Activated CD8-positive, alpha-beta memory T cell treated with anti-CD3 and anti-CD28 coated beads, Interleukin-2, amount 10 ng/mL, durations not matched to agents 7 days and 5 days (primary cell): ENCODE measurements around the gene IRF2BPL. TPM values are rescaled to one million over a fixed set of nuclear protein-coding genes. Genes with fewer than 3 reads are reported as not detected.
A peak's percentile ranks its signal among the peaks of the same experiment; 100 is the strongest.

Source experiments
- ATAC-seq: fragments of 150-1000 bp; cut with Tn5 transposase; one replicate; pipeline ENCODE4 v1.10.0; 2021; ENCODE audit warnings: moderate library complexity
- CTCF ChIA-PET: fragments of 350-600 bp; sonication (Branson Sonifier 250); formaldehyde crosslinking; loops from one replicate; lab custom pipeline; 2021; ENCODE audit warnings: antibody characterized with exemption; lab: Charles Lee
- DNase-seq: peaks from one replicate; pipeline ENCODE4 v3.0.0-alpha.2; 2020
- H3K27ac Mint-ChIP-seq: one replicate; pipeline ENCODE4 v1.8.0; 2021; ENCODE audit warnings: mild to moderate bottlenecking, mixed read lengths
- H3K27me3 Mint-ChIP-seq: one replicate; pipeline ENCODE4 v1.8.0; 2021; ENCODE audit warnings: mixed read lengths
- H3K36me3 Mint-ChIP-seq: one replicate; pipeline ENCODE4 v1.8.0; 2021; ENCODE audit warnings: mild to moderate bottlenecking, mixed read lengths
- H3K4me1 Mint-ChIP-seq: one replicate; pipeline ENCODE4 v1.8.0; 2021; ENCODE audit warnings: mixed read lengths
- H3K4me3 Mint-ChIP-seq: one replicate; pipeline ENCODE4 v1.8.0; 2021; ENCODE audit warnings: mild to moderate bottlenecking, moderate library complexity, mixed read lengths
- H3K9me3 Mint-ChIP-seq: one replicate; pipeline ENCODE4 v1.8.0; 2022; ENCODE audit warnings: low read depth, mixed read lengths
- total RNA-seq, 2 experiments: library from RNA; stranded (reverse); gene quantifications; one replicate each; pipeline ENCODE4 v1.2.3, GENCODE V29; 2021

The IRF2BPL gene
- total RNA-seq, 2 experiments from 2014 or later = 19.7 to 24.9 TPM

- ATAC-seq (no peak), DNase-seq (no peak)
- H3K27ac Mint-ChIP-seq = no peak overlapping the region
- H3K4me3 Mint-ChIP-seq = no peak overlapping the region
- no peaks in the 10 kb centered on the region for H3K36me3 Mint-ChIP-seq
- CTCF ChIA-PET = interaction anchor here (1.0 to 4.2 kb wide), 11 partner anchors 9 to 173 kb away, joined by 3 to 34 read pairs (median 6); no protein-coding TSS in a partner anchor
- no peaks in the 10 kb centered on the region for H3K27me3 Mint-ChIP-seq
- H3K9me3 Mint-ChIP-seq = no peaks in the 10 kb centered on the region
- H3K4me1 Mint-ChIP-seq = peaks cover 55% of the 10 kb centered on the region
Observed at GRCh38 chr14:77045238-77046162, 17.0 kb upstream of the IRF2BPL start.

- no peak overlapping the region for H3K4me3 Mint-ChIP-seq
- DNase-seq (no peak), ATAC-seq (no peak)
- H3K27me3 Mint-ChIP-seq = no peaks in the 10 kb centered on the region
- CTCF ChIA-PET = interaction anchor here (1.0 to 4.2 kb wide), 8 partner anchors 9 to 169 kb away, joined by 3 to 34 read pairs (median 6); no protein-coding TSS in a partner anchor
- no peak overlapping the region for H3K27ac Mint-ChIP-seq
- H3K36me3 Mint-ChIP-seq = no peaks in the 10 kb centered on the region
- H3K9me3 Mint-ChIP-seq = no peaks in the 10 kb centered on the region
- peaks cover 60% of the 10 kb centered on the region for H3K4me1 Mint-ChIP-seq
Observed at GRCh38 chr14:77044783-77045237, 16.3 kb upstream of the IRF2BPL start.

- H3K27ac Mint-ChIP-seq = peak overlapping the region; percentile 10
- H3K36me3 Mint-ChIP-seq = no peaks in the 10 kb centered on the region
- DNase-seq (no peak), ATAC-seq (no peak)
- H3K4me3 Mint-ChIP-seq = no peak overlapping the region
- CTCF ChIA-PET = interaction anchor here (1.0 to 4.2 kb wide), 8 partner anchors 9 to 168 kb away, joined by 3 to 34 read pairs (median 6); no protein-coding TSS in a partner anchor
- H3K4me1 Mint-ChIP-seq = peaks cover 68% of the 10 kb centered on the region
- no peaks in the 10 kb centered on the region for H3K9me3 Mint-ChIP-seq
- no peaks in the 10 kb centered on the region for H3K27me3 Mint-ChIP-seq
Observed at GRCh38 chr14:77043984-77044485, 15.5 kb upstream of the IRF2BPL start.

GRCh38 chr14:77043177-77043983 is 14.9 kb upstream of the IRF2BPL start:
- peak; percentile 73 for DNase-seq

GRCh38 chr14:77041881-77042545 is 13.5 kb upstream of the IRF2BPL start:
- Mint-ChIP-seq H3K36me3 (no peaks in the 10 kb centered on the region), H3K27ac (peak overlapping the region; percentile 97), H3K4me3 (no peak overlapping the region), H3K4me1 (peaks cover 88% of the 10 kb centered on the region), H3K9me3 (no peaks in the 10 kb centered on the region), H3K27me3 (no peaks in the 10 kb centered on the region)
- CTCF ChIA-PET = interaction anchor here (0.6 to 4.2 kb wide), 13 partner anchors 8 to 169 kb away, joined by 3 to 34 read pairs (median 4); no protein-coding TSS in a partner anchor
- DNase-seq (no peak), ATAC-seq (no peak)

More at GRCh38 chr14:77043177-77043983, 14.9 kb upstream of the IRF2BPL start:
- Mint-ChIP-seq H3K27me3 (no peaks in the 10 kb centered on the region), H3K4me3 (no peak overlapping the region), H3K27ac (peak overlapping the region; percentile 65), H3K36me3 (no peaks in the 10 kb centered on the region), H3K4me1 (peaks cover 74% of the 10 kb centered on the region), H3K9me3 (no peaks in the 10 kb centered on the region)
- CTCF ChIA-PET = interaction anchor here (0.9 to 4.2 kb wide), 13 partner anchors 9 to 167 kb away, joined by 3 to 34 read pairs (median 6); no protein-coding TSS in a partner anchor
- ATAC-seq = peak; percentile 20

GRCh38 chr14:77040741-77041653 is 12.5 kb upstream of the IRF2BPL start:
- peak; percentile 46 for ATAC-seq
- Mint-ChIP-seq H3K36me3 (no peaks in the 10 kb centered on the region), H3K27ac (peak overlapping the region; percentile 97), H3K4me1 (peaks cover 88% of the 10 kb centered on the region), H3K9me3 (no peaks in the 10 kb centered on the region), H3K27me3 (no peaks in the 10 kb centered on the region), H3K4me3 (peak overlapping the region; percentile 67)
- DNase-seq = no peak
- CTCF ChIA-PET = interaction anchor here (0.6 to 9.9 kb wide), 15 partner anchors 9 to 168 kb away, joined by 3 to 81 read pairs (median 5); partner anchors contain the start of gene IRF2BPL

- peak; percentile 74 for ATAC-seq
- CTCF ChIA-PET = interaction anchor here (0.7 to 9.9 kb wide), 13 partner anchors 8 to 129 kb away, joined by 3 to 81 read pairs (median 5); partner anchors contain the start of gene IRF2BPL
- H3K4me1 Mint-ChIP-seq = peaks cover 88% of the 10 kb centered on the region
- DNase-seq = peak; percentile 94
- peak overlapping the region; percentile 97 for H3K27ac Mint-ChIP-seq
- no peaks in the 10 kb centered on the region for H3K36me3 Mint-ChIP-seq
- no peaks in the 10 kb centered on the region for H3K9me3 Mint-ChIP-seq
- peak overlapping the region; percentile 67 for H3K4me3 Mint-ChIP-seq
- no peaks in the 10 kb centered on the region for H3K27me3 Mint-ChIP-seq
Observed at GRCh38 chr14:77040059-77040740, 11.7 kb upstream of the IRF2BPL start.

GRCh38 chr14:77039285-77040058 is 11.0 kb upstream of the IRF2BPL start:
- DNase-seq = no peak
- Mint-ChIP-seq H3K9me3 (no peaks in the 10 kb centered on the region), H3K36me3 (no peaks in the 10 kb centered on the region), H3K27me3 (no peaks in the 10 kb centered on the region), H3K4me3 (peak overlapping the region; percentile 67), H3K27ac (peak overlapping the region; percentile 97), H3K4me1 (peaks cover 87% of the 10 kb centered on the region)
- no peak for ATAC-seq
- CTCF ChIA-PET = interaction anchor here (0.7 to 9.9 kb wide), 13 partner anchors 8 to 128 kb away, joined by 3 to 81 read pairs (median 5); partner anchors contain the start of gene IRF2BPL

GRCh38 chr14:77037938-77038568 is 9.5 kb upstream of the IRF2BPL start:
- peak overlapping the region; percentile 60 for H3K4me3 Mint-ChIP-seq
- peak overlapping the region; percentile 82 for H3K27ac Mint-ChIP-seq
- ATAC-seq (no peak), DNase-seq (peak; percentile 69)
- no peaks in the 10 kb centered on the region for H3K27me3 Mint-ChIP-seq
- no peaks in the 10 kb centered on the region for H3K36me3 Mint-ChIP-seq
- H3K9me3 Mint-ChIP-seq = no peaks in the 10 kb centered on the region
- H3K4me1 Mint-ChIP-seq = peaks cover 78% of the 10 kb centered on the region
- CTCF ChIA-PET = interaction anchor here (0.9 to 9.9 kb wide), 3 partner anchors 9 to 126 kb away, joined by 4 to 81 read pairs (median 26); partner anchors contain the start of gene IRF2BPL
